Epithelial cell of proximal tubule (primary cell): ENCODE results near the gene INSM1. TPM values are rescaled to one million over a fixed set of nuclear protein-coding genes. Genes with fewer than 3 reads are reported as not detected.

Experiments
- DNase-seq: peaks from one replicate; pipeline ENCODE4 v3.0.0-alpha.2; 2011; ENCODE audit warnings: low read depth
- H3K4me3 ChIP-seq: 2 replicates; pipeline ENCODE4 v1.5.1; 2011; ENCODE audit warnings: low read depth, mild to moderate bottlenecking, low read length
- CTCF ChIP-seq: conservative IDR thresholded peaks from 2 replicates; pipeline ENCODE4 v1.5.1; 2012; ENCODE audit warnings: low read depth, mild to moderate bottlenecking, low read length
- total RNA-seq: library from RNA; depleted of rRNA; stranded (reverse); fragments of >200 nt; gene quantifications from 2 replicates; pipeline ENCODE4 v1.2.3, GENCODE V29; 2015

The INSM1 gene
- total RNA-seq, 1 donor from 2014 or later, result not detected

GRCh38 chr20:20393207-20394120 lies 25.6 kb downstream of the INSM1 start:
- DNase-seq, result no peak
- H3K4me3 ChIP-seq, result no peak overlapping the region
- TF ChIP-seq CTCF, result no peak

DNA sequence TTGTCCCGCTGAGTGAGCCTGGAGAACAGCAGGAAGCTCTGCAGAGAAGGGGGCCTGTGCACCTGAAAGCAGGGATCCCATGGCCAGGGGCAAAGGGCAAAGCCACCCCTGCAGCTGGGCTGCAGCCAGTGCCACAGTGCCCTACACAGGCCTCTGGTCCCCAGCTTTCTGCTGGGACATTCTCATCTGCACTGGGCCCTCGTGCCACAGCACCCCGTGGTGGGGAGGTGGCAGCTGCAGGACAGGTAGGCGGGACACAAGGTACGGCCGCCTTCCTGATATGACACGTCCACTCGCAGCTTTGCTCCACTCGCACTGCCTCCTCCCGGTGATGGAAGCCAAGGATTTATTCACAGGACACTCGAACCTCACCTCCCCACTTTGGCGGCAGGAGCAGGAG lies 27.2 kb downstream of the INSM1 start:
- no peak for TF ChIP-seq CTCF
- no peak overlapping the region for H3K4me3 ChIP-seq
- no peak for DNase-seq

DNA sequence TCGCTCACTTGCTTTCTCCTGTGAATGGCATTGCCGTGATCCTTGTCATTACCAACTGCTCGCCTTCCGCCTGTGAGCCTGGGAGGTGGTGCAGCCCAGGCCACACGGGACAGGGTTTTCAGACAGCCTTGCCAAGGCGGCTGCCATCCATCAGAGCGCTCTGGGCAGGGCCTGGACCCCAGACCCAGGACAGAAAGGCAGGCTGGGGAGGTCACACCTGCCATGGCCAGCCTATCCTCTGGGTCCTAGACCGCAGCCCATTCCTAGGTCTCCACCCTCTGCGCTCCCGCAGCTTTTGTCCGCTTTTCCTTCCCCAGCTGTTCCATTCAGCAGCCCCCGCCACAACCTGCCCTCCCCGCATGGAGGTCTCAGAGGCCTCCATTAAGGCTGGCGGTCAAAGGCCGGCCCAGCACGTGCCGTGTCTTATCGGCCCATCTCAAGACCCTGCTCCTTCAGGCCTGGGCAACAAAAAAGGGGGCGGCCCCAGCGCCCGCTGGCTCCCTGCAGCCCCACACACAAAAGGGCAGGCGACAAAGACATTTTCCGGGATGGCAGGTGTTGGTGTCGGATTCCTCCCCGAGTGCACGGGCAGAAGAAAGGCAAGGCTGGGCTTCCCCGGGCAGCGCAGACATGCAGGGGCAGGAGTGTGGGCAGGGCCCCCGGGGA lies 28.1 kb downstream of the INSM1 start:
- DNase-seq, result no peak
- no peak overlapping the region for H3K4me3 ChIP-seq

DNA sequence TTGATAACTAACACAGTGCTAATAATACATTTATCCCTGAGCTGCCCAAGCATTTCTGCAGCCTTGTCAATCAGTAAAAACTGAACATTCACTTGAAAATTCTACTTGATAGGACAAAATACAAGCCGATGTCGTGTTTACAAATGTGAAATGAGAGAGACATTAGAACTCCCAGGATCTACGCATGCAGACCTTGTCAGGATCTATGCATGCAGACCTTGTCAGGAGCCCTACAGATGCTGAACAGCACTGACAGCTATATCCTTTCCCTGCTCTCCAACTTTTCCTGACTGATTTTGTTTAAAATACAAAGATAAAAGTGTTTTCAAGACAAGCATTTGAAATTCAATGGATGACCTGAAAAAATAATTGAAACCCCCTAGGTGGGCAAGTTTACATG lies 28.9 kb downstream of the INSM1 start:
- no peak for TF ChIP-seq CTCF
- DNase-seq, result no peak

More for the DNA sequence above, 28.1 kb downstream of the INSM1 start:
- TF ChIP-seq CTCF, result no peak

GRCh38 chr20:20398123-20398522 lies 30.2 kb downstream of the INSM1 start:
- no peak for TF ChIP-seq CTCF
- DNase-seq, result no peak
- H3K4me3 ChIP-seq, result no peak overlapping the region

More for the DNA sequence above, 28.9 kb downstream of the INSM1 start:
- no peak overlapping the region for H3K4me3 ChIP-seq

DNA sequence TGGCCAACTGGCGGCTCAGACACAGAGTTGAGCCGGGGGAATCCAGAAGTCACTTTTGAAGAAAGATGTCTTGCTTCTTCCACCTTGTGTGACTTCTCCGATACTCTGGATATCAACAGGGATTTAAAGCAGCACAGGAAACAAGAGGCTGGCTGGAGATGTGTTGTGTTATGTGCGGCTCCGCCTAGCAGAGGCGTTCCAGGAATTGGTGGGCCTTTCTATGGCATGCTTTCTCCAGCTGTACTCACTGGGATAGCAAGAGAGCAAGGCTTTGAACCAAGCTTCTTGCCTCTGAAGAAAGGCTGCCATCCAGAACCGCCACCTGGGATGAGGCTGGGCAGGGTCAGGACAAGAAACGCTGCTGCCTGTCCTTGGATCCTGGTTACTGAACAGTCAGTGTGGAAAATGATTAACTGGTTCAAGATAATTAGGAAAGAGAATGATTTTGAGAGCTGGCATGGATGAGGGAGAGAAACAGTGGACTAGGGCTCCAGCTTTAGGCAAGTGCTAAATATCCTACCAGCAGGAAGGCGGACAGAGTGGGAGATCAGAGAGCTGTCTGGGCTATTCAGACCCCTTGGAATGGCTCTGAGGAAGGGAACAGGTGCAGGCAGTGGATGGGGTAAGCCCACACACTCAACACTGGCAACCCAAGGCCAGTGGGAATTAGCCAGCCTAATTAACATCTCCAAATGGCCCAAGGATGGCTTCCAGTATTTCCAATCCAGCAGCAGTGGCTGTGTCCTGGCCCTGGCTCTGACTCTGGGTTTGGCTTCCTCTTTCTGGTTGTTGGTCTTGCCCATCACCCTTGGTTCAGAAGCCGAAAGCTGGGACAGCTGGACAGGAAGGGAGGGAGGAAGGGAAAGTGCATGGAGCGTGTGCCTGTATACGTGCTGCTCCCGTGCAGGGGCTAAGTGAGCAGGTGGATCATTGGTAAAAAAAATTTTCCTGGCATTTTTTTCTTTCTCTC lies 31.9 kb downstream of the INSM1 start:
- no peak for TF ChIP-seq CTCF
- no peak overlapping the region for H3K4me3 ChIP-seq
- peak; percentile 30 for DNase-seq
